Sigmoid colon (tissue), 7 donors: Measurements from ENCODE around the gene EXOSC2. TPM values are rescaled to one million over a fixed set of nuclear protein-coding genes. Genes with fewer than 3 reads are reported as not detected.

Experiments used
- DNase-seq: peaks from one replicate; pipeline ENCODE4 v3.0.0-alpha.2; 2019
- H3K27ac ChIP-seq, 4 donors: fragments of 200-600 bp; sonication (generic); one replicate each; pipeline ENCODE4 v1.5.1; 2016 to 2019; ENCODE audit warnings: mild to moderate bottlenecking in 1 of 4
- H3K27me3 ChIP-seq, 3 donors: fragments of 200-600 bp; sonication (generic); one replicate each; pipeline ENCODE4 v1.5.1; 2019; ENCODE audit warnings: mild to moderate bottlenecking in 1 of 3
- H3K36me3 ChIP-seq, 4 donors: fragments of 200-600 bp; sonication (generic); one replicate each; pipeline ENCODE4 v1.5.1; 2016 to 2019
- H3K4me1 ChIP-seq, 4 donors: fragments of 200-600 bp; sonication (generic); one replicate each; pipeline ENCODE4 v1.5.1; 2017 to 2019
- H3K4me3 ChIP-seq, 4 donors: fragments of 200-600 bp; sonication (generic); one replicate each; pipeline ENCODE4 v1.5.1; 2017 to 2019; ENCODE audit warnings: mild to moderate bottlenecking in 2 of 4, moderate library complexity in 1 of 4
- H3K9me3 ChIP-seq, 4 donors: fragments of 200-600 bp in 3 of 4; sonication (generic) in 3 of 4; one replicate each; pipeline versions ENCODE4 v1.5.1 to v1.6.1; 2013 to 2019
- EP300 ChIP-seq, 4 donors: sonication (generic); formaldehyde crosslinking; IDR thresholded peaks; one replicate each; pipeline ENCODE4 v1.6.1; 2017; ENCODE audit warnings: antibody characterized with exemption in 4 of 4
- POLR2A ChIP-seq, 2 donors: fragments of 450-650 bp; IDR thresholded peaks; one replicate each; pipeline ENCODE4 v1.6.1; 2016; ENCODE audit warnings: antibody characterized with exemption in 2 of 2, mild to moderate bottlenecking in 2 of 2, moderate library complexity in 2 of 2
- POLR2AphosphoS5 ChIP-seq, 4 donors: sonication (generic); formaldehyde crosslinking; IDR thresholded peaks; one replicate each; pipeline ENCODE4 v1.6.1; 2017; ENCODE audit warnings: antibody characterized with exemption in 4 of 4
- WGBS, 2 donors: extraction: QIAGEN DNeasy Blood & Tissue Kit; methylation state at CpG; one replicate each; pipeline ENCODE4 v1.1.7; 2013; 5-methylcytosine and 5-hydroxymethylcytosine counted together
- intact Hi-C: fragments of 100-400 bp; cut with DNase I; formaldehyde crosslinking; loops from one replicate; pipeline ENCODE4 v1.15.1; 2023
- polyA plus RNA-seq, 3 donors: library from polyadenylated mRNA; stranded (reverse); fragments of 200-250 nt; gene quantifications; one replicate each; pipeline ENCODE4 v1.2.3, GENCODE V29; 2013
- total RNA-seq, 4 donors: library from RNA; depleted of rRNA; stranded (reverse); fragments of >200 nt; gene quantifications; one replicate each; pipeline ENCODE4 v1.1.0, GENCODE V29; 2016
- TF ChIP-seq, protein P1 (sequence below), 4 experiments: fragments of 450-650 bp in 3 of 4; fragments of 200-600 bp in 1 of 4; IDR thresholded peaks; one replicate each; pipeline ENCODE4 v1.5.1; 2016 to 2019; ENCODE audit warnings: antibody characterized with exemption in 4 of 4, mild to moderate bottlenecking in 3 of 4, moderate library complexity in 2 of 4
- donor health status: healthy with polysubstance abuse.
- donor health status: Bipolar disorder and iron deficiency.
- donor health status: healthy.

Gene EXOSC2
- total and polyA plus RNA-seq, 7 donors, result 6.6 to 24.1 (median 12.5) TPM

DNA sequence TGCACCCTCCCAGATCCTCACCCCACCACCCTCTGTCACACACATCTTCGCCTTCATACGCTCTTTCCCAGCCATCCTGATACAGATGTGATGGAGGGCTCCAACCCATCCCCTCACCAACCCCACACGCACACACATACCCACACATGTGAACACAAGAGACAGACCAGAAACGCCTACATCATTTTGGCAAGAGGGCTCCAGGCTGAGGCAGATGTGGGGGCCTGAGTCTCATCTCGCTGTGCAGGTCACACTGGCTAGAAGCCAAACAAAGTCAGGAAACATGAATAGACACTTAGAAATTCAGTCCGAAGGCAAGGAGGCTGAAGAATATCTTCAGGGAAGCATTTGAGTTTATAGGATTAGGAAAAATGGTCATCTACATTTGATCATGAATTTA, 22.9 kb upstream of the EXOSC2 start:
- DNase-seq, result no peak
- Histone ChIP-seq H3K27ac (no peak overlapping the region), H3K4me1 (peaks cover 0 to 12% (median 12%) of the 10 kb centered on the region in 4 donors), H3K27me3 (peaks cover 12 to 30% (median 22%) of the 10 kb centered on the region in 3 donors), H3K9me3 (no peaks in the 10 kb centered on the region), H3K4me3 (no peak overlapping the region), H3K36me3 (no peaks in the 10 kb centered on the region)
- WGBS, 2 donors, result 81 to 83% methylated on average over 6 of the region's 6 CpGs
- intact Hi-C loops, result no loop called here
- no peak for TF ChIP-seq EP300 (IDR thresholded peaks at IDR 0.05)

DNA sequence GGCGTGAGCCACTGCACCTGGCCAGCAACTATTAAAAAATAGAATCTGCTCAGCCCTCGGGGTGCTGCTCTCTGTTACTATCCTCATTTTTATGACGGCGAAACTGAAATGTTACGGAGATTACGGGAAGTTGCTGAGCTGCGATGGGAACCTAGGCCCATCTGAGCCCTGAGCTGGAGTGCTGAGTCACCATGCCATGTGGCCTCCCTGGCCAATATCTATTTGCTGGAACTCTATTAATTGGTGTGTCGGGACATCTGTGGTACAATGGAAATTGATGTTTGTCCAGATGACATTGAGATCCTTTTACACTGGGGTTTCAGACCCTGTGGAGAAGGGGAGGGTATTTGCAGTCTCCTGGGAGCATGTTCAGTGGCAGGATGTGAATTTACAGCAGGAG, 21.1 kb upstream of the EXOSC2 start:
- intact Hi-C loops, result no loop called here
- H3K36me3 ChIP-seq, result no peaks in the 10 kb centered on the region
- TF ChIP-seq POLR2AphosphoS5 (IDR thresholded peaks at IDR 0.05) (no peak), POLR2A (IDR thresholded peaks at IDR 0.05) (no peak), EP300 (IDR thresholded peaks at IDR 0.05) (no peak)
- TF ChIP-seq, protein P1, sequence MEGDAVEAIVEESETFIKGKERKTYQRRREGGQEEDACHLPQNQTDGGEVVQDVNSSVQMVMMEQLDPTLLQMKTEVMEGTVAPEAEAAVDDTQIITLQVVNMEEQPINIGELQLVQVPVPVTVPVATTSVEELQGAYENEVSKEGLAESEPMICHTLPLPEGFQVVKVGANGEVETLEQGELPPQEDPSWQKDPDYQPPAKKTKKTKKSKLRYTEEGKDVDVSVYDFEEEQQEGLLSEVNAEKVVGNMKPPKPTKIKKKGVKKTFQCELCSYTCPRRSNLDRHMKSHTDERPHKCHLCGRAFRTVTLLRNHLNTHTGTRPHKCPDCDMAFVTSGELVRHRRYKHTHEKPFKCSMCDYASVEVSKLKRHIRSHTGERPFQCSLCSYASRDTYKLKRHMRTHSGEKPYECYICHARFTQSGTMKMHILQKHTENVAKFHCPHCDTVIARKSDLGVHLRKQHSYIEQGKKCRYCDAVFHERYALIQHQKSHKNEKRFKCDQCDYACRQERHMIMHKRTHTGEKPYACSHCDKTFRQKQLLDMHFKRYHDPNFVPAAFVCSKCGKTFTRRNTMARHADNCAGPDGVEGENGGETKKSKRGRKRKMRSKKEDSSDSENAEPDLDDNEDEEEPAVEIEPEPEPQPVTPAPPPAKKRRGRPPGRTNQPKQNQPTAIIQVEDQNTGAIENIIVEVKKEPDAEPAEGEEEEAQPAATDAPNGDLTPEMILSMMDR (IDR thresholded peaks at IDR 0.05), result no peak
- H3K9me3 ChIP-seq, result no peaks in the 10 kb centered on the region
- no peak for DNase-seq
- H3K27ac ChIP-seq, result no peak overlapping the region
- 85 to 91% methylated on average over 8 of the region's 8 CpGs for WGBS, 2 donors
- no peak overlapping the region for H3K4me3 ChIP-seq
- H3K27me3 ChIP-seq, result peaks cover 0 to 12% (median 4%) of the 10 kb centered on the region in 3 donors
- H3K4me1 ChIP-seq, result no peaks in the 10 kb centered on the region

DNA sequence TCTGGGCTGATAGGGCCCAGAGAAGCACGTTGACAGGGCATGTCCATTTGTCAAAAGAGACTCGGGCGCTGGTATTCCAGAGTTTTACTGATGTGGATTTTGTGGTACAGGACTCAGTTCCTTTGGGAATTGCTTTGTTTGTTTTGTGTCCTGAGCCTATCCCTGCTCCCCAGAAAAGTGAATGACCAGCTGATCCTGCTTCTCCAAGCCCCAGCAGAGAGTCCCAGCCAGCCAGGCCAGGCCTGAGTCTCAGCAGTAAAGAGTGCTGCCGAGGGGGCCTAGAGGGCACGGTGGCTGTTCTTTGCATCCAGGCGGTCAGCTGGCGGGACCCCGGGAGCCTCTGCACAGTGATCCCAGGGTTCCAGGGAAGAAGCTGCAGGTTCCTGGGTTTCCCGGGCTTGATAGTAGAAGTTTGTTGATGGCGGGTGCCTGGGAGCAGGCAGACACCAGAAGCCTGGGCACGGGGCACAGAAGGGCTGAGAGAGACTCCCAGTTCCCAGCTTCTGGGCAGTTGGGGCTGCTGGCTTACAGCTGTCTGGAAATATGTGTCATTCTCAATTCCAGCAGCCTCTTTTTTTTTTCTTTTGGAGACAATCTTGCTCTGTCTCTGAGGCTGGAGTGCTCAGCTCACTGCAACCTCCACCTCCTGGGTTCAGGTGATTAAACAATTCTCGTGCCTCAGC, 20.5 kb upstream of the EXOSC2 start:
- no peaks in the 10 kb centered on the region for H3K36me3 ChIP-seq
- H3K9me3 ChIP-seq, result no peaks in the 10 kb centered on the region
- no peak overlapping the region for H3K27ac ChIP-seq
- no peak for DNase-seq
- WGBS, 2 donors, result 87 to 89% methylated on average over 12 of the region's 12 CpGs
- intact Hi-C loops, result no loop called here
- no peaks in the 10 kb centered on the region for H3K4me1 ChIP-seq
- no peak overlapping the region for H3K4me3 ChIP-seq
- TF ChIP-seq EP300 (IDR thresholded peaks at IDR 0.05), result no peak
- TF ChIP-seq POLR2AphosphoS5 (IDR thresholded peaks at IDR 0.05), result no peak
- no peak for TF ChIP-seq POLR2A (IDR thresholded peaks at IDR 0.05)
- TF ChIP-seq, protein P1 (IDR thresholded peaks at IDR 0.05), result no peak
- H3K27me3 ChIP-seq, result peaks cover 0 to 6% (median 0%) of the 10 kb centered on the region in 3 donors

DNA sequence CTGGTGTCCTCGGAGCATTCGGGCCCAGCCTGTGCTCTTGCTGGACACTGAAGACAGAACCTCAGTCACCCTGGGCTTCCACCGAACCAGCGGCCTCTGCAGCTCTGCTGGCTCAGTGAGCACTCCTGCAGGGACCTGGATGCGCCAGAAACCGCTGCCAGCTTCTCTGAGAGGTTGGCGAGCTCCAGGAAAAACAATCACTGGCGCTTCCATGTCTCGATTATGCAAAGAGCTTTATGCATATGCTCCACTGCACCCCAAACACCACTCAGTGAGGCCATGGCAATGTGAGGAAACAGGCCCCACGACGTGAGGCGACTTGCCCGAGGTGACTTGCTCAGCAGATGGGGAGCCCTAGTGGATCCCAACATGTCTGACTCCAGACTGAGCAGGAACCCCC, 18.2 kb upstream of the EXOSC2 start:
- Histone ChIP-seq H3K9me3 (no peaks in the 10 kb centered on the region), H3K4me1 (no peaks in the 10 kb centered on the region), H3K27me3 (peaks cover 0 to 5% (median 0%) of the 10 kb centered on the region in 3 donors), H3K27ac (no peak overlapping the region), H3K4me3 (no peak overlapping the region), H3K36me3 (no peaks in the 10 kb centered on the region)
- 88 to 90% methylated on average over 13 of the region's 13 CpGs for WGBS, 2 donors
- intact Hi-C loops, result no loop called here
- TF ChIP-seq, protein P1 (IDR thresholded peaks at IDR 0.05), result no peak
- no peak for TF ChIP-seq EP300 (IDR thresholded peaks at IDR 0.05)
- TF ChIP-seq POLR2A (IDR thresholded peaks at IDR 0.05), result no peak
- TF ChIP-seq POLR2AphosphoS5 (IDR thresholded peaks at IDR 0.05), result no peak
- DNase-seq, result no peak

DNA sequence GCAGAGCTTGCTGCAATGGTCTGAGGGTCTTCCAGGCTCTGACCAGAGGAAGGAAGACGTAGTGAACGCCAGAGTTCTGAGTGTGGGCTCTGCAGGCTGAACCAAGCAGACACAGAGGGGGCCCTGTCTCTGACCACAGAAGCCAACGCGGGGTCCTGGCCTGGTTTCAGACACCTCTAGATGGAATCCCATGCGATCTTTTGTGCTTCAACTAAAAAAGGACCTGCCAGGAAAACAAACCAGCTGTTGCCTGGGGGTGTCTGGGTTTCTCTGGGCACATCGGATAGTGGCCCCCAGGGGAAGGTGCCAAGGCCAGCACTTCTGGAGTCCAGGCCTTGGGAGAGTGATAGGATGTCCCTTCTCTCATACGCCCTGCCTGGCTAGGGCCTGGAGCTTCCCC, 16.3 kb upstream of the EXOSC2 start:
- Histone ChIP-seq H3K4me1 (peaks cover 0 to 14% (median 13%) of the 10 kb centered on the region in 4 donors), H3K36me3 (no peaks in the 10 kb centered on the region), H3K27ac (no peak overlapping the region), H3K4me3 (no peak overlapping the region), H3K27me3 (peaks cover 0 to 10% (median 3%) of the 10 kb centered on the region in 3 donors), H3K9me3 (no peaks in the 10 kb centered on the region)
- DNase-seq, result no peak
- TF ChIP-seq EP300 (IDR thresholded peaks at IDR 0.05) (no peak), POLR2A (IDR thresholded peaks at IDR 0.05) (no peak), POLR2AphosphoS5 (IDR thresholded peaks at IDR 0.05) (no peak)
- TF ChIP-seq, protein P1 (IDR thresholded peaks at IDR 0.05), result no peak
- intact Hi-C loops, result no loop called here
- WGBS, 2 donors, result 76 to 81% methylated on average over 7 of the region's 7 CpGs
